ENCODE data around the gene TAGLN2.

TAGLN2 gene

DNA sequence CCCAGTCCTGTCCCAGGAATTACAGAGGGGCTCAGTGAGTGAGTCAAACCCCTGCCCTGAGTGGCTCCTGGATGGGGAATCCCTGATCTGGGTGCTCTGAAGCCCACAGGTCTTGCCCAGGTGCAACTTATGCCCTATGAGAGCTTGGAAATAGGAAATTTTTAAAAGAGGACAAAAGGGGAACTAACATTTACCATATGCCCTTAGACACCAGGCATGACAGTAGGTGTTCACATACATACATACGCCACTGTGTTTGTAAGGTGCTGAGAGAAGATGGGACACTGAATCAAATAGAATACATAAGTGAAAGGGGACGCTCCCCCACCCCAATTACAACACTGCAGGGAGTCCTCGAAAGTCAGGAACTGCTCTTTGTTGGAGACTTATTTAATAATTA, 26.8 kb downstream of the TAGLN2 start:
- no peak for DNase-seq

DNA sequence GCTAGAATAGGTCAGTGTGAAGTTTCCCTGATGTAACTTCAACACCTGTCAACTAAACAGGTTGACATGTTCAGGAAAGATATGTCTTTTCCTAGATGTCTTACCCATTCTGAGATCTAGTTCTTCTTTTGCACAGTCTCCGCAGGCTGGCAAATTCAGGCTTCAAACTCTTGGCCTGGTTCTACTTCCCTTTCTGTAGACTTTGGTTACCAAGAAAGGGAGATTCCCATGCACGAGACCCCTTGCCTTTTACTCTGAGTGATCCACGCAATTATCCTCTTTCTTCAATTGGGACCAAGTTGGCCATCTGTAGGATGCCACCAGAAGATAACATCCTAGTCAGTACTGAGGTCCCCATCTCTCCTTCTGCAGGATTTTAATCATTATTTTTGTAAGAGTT, 27.3 kb downstream of the TAGLN2 start:
- DNase-seq = no peak

DNA sequence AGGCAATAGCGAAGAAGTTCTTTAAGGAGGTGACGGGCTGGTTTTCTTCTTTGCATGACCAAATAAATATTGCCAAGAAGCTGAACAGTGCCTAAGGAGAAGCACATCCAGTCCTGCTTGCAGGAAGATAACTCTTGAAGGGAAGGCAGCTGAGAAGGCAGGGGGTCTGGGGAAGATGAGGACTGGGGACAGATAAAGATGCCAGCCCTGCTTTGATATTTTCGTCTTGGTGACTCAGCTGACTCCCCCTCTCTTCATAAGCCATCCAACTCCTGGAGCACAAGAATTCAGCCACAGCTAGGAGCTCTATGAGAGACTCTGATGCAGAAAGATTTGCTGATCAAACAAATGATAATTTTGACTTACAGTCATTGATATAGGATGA, 28.8 kb downstream of the TAGLN2 start:
- DNase-seq = no peak

DNA sequence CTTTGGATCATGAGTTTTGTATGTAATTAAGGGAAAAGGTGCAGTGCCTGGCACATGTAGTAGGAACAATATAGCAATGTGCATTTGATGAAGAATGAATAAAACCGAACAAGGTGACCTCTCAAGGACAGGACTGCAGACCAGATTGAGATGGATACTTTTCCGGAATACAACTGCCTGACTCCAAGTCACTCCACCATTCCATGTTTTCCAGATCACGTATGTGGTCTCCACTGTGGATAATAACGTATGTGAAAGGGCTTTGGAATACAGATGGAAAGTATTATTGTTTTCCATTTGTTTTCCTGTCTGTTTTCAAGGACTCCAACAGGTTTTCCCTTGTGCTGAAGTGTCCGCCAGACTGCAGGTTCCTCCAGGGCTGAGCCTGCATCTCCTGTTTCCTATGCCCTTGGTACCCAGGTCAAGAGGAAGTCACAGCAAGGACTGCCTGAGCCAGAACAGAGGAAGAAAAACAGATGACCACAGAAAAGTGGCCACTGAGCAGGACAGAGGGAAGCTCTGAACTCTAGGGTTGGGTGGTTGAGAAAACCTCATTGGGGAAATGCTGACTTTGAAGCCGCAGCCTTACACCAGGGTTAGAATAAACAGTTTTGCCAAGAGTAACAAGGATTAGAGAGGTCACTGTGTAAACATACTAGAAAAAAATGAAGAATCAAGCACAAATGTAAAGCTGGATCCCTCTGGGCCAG, 29.3 kb downstream of the TAGLN2 start:
- DNase-seq = peak; percentile 18

DNA sequence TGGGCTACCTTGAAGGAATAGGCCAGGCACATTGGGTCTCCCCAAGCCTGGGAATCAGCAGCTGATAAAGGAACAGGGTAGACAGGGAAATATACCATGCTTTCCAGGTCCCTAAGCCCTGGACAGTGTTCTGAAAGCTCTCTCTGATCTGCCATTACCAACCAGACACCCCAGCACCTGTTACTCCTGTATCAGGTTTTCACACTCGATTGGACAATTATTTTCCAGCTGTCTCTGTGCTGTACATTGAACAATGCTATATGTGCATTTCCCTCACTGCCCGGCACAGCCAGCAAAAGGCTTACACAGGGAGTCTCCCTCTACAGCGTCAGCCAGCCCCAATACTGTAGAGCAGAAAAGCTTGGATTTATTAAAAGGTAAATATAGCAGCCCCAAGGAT, 30.0 kb downstream of the TAGLN2 start:
- DNase-seq = no peak

DNA sequence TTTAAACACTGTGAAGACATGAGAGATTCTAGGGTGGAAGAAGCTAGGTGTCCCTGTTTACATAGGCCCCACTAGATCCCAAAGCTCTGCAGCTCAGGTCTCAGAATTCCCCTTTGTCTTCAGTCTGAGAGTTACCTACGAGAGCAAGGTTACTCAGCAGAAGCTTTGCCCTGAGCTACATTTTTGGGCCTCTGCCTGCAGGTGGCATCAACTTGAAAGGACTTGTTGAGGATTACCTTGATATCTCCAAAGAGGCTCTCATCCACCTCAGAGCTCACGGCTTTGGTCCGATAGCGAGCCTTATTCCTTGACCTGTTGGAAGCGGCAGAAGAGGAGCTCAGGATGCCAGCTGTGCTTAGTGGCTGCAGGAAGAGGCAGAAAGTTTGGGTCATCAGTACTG, 32.4 kb downstream of the TAGLN2 start:
- peak; percentile 44 for DNase-seq

DNA sequence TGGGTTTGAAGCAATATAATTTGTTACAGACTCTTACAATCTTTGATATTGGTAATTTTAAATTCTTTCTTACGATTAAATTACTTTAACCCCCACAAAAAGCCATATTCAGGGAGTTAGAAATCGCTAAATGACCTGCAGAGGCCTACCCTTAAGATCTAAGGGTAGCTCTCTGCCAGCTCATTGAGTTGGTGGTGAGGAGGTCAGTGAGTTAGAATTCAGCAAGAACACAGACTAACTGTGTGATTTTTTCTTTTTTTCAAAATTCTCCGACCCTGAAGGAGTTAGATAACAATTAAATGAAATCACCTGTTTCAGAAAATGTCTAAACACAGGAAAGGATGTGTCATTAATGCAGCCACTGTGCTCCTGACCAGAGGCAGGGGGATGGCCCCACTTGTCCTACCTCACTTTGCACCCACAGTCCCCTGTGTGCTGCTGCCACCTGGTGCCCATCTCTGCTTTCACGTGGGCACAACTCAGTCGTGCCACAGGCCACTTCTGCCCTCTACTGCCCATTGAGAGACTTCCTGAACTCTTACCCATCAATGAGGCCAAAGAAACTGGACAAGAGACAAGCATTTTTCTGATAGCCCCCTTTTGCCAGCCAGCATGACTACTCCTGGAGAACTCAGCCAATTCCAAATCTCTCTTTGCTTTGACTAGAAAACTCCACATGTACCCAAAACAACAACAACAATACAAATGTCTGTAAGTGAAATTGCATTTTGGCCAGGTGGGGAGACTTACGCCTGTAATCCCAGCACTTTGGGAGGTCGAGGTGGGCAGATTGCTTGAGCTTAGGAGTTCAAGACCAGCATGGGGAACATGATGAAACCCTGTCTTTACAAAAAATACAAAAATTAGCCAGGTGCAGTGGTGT, 33.8 kb downstream of the TAGLN2 start:
- DNase-seq = peak; percentile 94

DNA sequence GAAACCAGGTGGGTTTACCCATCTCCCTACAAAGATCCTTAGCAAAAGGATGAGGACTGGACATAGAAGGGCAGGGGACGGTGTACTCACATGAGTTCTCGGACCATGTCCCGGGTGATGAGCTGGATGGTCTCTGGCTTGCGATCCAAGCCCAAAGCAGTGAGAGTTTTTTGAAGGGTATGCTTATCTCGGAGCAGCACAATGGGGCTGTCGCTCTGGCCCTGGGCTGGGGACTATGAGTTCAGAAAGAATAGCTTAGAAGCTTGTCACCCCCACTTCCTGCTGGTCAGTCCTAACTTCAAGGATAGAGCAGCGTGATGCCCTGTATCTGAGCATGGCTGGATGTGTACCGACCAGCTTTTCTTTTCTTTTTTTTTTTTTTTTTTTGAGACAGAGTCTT, 34.9 kb downstream of the TAGLN2 start:
- no peak for DNase-seq

DNA sequence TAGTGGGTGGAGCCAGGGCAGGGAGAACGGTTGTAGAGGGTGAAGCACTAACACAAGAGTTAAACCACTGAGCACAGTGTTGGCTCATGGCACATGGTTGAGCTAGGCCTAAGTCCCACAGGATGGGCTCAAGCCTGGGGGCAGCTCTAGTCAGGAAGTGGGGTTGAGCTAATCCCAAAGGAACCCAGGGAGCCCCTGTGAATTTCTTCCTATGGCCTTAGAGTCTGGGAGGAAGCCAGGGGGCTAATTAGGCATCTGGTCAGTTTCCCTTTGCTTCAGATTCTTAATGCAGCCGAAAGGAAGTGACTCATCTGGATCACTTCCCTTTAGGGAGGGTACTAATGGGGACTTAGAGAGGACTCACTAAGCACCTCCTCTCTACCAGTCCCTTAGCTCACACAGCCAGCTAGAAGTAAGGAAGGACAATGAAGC, 35.5 kb downstream of the TAGLN2 start:
- DNase-seq = peak; percentile 78

DNA sequence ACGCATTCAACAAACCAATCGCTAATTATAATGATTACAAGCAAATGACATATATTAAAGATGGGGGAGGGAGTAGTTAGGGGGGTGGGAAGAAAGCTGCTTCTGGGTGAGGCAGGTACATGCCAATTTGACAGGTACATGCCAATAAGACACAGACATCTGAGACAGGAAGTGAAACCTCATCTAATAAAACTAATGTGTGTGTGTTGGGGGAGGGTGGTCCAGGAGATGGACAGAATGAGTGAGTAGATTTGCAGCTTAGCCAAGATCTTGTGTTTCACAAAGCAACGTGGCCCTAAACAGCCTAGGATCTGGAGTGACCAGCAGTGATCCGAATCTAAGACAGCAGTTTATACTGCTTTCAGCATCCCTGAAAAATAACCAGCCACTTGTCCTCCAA, 36.1 kb downstream of the TAGLN2 start:
- no peak for DNase-seq

DNA sequence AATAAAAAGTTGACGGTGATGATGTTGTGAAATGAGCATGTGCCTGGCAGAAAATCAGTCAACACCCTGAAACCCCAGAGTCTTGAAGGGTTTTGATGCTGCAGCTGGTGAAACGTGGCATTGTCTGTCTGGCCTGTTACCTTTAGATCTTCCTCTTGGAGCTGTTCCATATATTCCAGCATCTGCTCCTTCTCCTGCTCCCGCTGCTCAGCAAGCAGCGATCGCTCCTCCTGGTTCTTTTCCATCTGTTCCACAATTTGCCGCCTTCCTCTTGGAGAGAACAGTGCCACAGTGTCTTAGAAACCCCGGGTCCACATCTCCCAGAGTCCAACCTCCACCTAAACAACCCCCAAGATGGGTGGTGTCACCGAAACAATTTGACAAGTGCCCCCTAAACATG, 41.0 kb downstream of the TAGLN2 start:
- DNase-seq = no peak

DNA sequence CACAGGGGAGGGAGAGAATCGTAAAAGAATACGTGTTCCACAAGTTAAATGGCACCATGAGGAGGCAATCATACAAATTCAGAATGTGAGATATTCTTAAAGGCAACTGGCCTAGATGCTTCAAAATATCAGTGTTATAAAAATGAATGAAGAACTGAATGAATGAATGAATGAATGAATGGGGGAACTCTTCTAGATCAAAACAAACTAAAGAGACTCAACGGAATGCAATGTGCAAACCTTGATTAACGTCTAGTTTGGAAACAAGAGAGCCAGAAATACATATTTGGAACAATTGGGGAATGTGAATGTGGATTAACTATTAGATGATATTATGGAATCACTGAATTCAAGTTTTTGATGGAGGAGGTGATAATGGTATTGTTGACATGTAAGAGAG, 42.2 kb downstream of the TAGLN2 start:
- DNase-seq = no peak

DNA sequence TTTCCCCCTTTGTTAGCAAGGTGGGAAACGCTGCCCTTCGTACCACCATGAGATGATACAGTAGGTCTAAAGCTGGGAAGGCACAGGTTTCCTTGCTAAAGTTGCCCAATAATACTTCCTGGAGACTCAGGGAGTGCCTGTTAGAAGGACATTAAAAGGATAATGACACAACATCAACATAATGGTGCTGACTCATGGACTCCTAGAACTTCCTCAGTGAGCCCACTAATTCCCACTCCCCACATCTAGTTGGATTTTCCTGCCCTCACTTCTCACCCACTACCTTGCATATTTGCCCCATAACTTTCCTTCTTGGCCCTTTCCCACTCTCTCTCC, 42.8 kb downstream of the TAGLN2 start:
- peak; percentile 42 for DNase-seq

DNA sequence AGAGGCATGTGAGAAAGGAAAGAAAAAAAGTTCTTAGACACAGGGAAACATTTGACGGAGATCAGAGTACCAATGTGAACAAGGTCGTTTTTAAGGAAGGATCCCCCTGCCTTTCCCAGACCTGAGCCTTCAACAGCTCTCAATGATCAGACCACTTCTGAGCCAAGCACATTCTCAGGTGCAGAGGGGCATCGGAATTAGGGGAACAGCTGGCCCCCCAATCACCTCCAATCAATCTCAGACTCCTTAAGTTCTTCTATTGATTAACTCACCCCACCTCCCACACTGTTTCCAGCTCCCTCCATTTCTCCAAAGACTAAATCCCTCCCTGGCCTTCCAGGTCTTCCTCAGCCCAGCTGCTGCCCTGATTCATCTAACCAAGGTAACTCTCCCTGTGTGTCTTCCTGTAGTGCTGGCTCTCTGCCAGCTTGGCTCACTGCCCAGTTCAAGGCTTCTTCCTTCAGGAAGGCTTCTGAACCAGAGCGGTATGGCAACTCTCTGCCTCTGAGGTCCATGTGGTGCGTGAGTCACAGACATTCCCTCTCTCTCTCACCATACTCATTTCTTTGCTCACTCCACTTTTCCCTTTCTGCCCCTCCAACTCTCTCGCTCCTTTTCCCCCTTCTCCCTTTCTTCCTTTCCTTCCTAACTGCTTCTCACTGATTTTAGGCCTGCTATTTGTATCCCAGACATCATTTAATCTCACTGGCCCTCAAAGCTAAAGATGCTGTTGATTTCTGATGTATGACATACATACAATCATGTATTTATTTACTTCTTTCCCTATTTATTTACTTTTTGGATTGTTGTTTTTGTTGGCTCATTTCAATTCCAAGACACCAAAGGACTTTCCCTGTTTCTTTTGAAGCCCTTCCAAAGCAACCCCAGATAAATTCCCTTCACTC, 43.4 kb downstream of the TAGLN2 start:
- DNase-seq = peak; percentile 99

DNA sequence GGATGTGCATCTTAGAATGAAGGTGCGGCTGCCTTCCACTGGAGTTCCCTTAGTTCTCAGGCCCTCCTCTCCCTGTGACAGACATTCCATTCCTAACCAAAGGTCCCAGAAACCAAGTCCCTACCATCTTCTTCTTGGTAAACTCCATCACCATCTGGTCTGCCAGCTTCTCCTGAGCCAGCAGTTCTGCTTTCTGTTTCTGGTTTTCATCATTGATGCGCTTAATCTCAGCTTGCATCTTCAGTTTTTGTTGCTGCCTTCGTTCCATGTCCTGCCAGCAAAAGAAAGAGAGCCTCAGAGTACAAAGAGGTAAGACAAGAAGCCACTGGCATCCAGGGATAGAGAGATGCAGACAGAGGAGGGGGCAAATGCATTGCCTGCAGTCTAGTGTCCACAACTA, 44.9 kb downstream of the TAGLN2 start:
- DNase-seq = no peak

DNA sequence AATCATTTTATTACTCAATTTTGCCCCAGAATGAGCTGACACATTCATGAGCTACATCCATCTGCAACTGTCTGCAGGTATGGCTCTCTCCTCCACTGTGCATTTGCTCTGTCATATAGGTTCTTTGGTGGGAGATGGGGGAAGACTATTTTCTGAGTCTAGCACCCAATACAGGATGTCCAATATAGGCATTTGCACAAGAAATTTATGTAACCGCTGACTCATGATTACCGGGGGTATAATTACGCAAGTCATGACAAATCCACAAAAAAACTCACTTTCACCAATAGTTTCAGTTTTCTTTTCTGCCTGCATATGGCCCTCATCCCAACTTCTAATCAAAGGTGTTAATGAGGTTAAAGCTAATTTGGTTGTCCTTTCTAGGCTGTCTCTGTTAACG, 45.3 kb downstream of the TAGLN2 start:
- no peak for DNase-seq

DNA sequence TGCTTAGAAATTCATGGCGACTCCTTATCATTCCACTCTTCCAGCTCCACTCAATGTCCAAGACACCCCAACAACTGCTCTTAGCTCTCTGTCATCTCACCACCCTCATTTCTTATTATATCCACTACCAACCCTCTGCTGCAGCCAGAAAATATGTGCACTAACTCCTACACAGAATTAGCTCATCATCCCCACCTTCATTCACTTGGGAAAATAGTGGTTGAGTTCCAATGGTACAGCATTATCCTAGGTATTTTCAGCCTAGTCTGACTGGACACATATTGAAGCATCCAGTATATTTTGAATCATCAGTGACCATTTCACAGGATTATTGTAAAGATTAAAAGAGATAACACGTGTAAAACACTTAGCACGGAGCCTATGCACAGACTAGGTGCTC, 46.2 kb downstream of the TAGLN2 start:
- no peak for DNase-seq

DNA sequence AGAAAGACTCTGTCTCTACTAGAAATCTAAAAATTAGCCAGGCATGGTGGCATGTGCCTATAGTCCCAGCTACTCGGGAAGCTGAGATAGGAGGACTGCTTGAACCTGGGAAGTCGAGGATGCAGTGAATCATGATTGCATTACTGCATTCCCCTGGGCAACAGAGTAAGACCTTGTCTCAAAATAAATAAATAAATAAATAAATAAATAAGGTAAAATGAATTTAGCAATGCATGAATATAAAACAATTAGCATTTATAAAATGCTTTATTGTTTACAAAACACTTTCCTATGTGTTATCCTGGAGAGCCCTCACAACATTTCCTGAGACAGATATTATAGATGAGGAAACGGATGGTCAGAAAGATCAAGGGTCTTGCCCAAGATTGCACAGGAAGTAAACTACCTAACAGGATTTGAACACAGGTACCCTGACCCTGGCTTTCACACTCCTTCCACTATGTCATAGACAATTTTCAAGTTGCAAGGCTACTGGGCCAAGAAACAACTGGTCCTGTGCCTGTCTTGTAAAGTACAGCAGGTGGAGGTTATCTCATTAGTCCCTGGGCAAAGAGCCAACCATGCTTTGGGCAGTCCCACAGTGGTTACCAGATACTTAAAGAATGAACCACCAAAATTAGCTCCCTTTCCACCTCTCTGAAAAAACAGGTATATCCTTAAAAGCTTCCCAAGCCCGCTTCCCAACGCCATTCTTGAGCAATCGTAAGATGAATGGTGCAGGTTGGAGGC, 47.4 kb downstream of the TAGLN2 start:
- DNase-seq = no peak

DNA sequence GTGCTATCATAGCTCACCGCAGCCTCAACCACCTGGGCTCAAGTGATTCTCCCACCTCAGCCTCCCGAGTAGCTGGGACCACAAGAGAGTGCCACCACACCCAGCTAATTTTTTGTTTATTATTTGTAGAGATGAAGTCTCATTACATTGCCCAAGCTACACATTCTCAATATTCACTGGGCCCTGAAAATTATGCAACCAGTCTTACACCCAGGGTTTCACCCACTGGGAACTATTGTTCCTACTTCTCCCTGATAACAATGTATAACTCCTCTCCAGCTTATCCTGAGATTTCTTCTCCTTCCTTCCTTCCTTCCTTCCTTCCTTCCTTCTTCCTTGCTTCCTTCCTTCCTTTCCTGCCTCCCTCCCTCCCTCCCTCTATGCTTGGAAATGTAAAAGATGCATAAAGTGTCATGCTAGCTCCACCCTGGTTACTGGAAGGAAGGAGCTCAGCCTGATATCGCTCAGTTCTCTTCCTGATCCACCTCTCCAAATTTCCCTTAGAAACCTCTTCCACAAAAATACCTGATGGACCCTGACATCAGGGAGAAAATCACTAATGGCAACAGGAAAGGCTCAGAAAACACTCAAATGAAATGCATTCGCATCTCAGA, 51.7 kb downstream of the TAGLN2 start:
- DNase-seq = no peak

DNA sequence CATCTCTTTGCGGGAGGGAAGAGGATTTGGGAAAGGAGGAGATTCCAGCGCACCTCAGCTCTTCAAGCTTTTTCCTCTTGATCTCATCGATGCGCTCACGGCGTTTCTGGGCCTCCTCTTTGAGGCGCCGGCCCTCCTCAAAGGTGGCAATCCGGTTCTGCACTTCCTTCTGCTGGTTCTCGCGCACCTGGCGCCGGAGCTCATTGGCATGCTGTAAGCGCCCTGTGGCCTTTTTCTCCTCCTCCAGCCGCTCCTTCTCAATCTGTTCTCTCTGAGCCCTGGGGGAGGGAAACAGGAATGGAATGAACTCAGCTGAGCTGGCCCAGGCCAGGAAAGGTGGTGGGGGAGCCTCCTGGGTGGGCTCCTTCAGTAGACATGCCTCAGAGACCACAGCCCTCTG, 52.4 kb downstream of the TAGLN2 start:
- no peak for DNase-seq

DNA sequence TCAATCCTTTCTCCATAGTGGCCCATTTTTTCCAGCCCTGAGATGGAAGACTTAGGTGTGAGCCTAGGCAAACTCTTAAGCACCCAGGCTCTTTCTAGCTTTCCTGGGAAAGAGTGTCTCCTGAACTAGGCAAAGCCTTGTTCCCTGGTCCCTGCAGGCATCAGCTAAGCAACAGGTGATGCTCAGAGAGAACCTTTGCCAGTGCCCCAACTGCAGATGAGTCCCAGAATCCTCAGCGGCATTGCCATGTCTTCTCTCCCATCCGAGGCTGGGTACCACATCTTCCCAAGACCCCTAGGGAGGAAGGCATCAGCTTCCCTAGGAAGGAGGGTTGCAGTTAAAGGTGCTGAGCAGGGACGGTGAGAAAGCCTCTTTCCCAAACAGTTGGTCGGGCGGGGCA, 54.6 kb downstream of the TAGLN2 start:
- no peak for DNase-seq

DNA sequence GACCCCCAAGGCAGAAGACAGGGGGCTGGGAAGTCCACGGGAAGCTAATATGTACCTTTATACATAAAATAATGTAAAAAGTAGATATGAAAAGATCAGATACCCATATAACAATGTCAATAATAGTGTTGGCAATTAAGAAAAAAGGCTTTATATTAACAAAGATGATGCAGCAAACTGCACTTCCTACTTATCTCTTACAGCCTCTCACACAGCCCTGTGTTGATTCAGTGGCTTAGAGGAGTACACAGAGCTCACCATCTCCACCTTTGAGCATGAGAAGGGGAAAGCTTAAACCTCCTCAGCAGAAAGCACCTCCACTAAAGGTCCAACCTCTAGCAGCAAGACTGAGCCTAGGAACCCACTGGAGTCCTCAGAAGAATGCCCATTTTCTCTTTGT, 55.7 kb downstream of the TAGLN2 start:
- peak; percentile 69 for DNase-seq
